ENCODE measurements around the gene SCG3. TPM values are rescaled to one million over a fixed set of nuclear protein-coding genes. Genes with fewer than 3 reads are reported as not detected.

The SCG3 gene
- total and polyA plus RNA-seq, 2 experiments from 2014 or later: not detected

GRCh38 chr15:51668446-51668845 is 12.9 kb upstream of the SCG3 start:
- Histone ChIP-seq H3K36me3 (no peaks in the 10 kb centered on the region), H3K9me3 (ENCODE audit: low read depth) (no peaks in the 10 kb centered on the region), H3K4me1 (ENCODE audit: low read depth) (no peaks in the 10 kb centered on the region), H3K27me3 (peaks cover 4% of the 10 kb centered on the region), H3K4me3 (no peak overlapping the region), H3K27ac (no peak overlapping the region)
- DNase-seq (ENCODE audit: low read depth in 1 of 2, low spot score in 1 of 2): no peak
- TF ChIP-seq, protein P1, sequence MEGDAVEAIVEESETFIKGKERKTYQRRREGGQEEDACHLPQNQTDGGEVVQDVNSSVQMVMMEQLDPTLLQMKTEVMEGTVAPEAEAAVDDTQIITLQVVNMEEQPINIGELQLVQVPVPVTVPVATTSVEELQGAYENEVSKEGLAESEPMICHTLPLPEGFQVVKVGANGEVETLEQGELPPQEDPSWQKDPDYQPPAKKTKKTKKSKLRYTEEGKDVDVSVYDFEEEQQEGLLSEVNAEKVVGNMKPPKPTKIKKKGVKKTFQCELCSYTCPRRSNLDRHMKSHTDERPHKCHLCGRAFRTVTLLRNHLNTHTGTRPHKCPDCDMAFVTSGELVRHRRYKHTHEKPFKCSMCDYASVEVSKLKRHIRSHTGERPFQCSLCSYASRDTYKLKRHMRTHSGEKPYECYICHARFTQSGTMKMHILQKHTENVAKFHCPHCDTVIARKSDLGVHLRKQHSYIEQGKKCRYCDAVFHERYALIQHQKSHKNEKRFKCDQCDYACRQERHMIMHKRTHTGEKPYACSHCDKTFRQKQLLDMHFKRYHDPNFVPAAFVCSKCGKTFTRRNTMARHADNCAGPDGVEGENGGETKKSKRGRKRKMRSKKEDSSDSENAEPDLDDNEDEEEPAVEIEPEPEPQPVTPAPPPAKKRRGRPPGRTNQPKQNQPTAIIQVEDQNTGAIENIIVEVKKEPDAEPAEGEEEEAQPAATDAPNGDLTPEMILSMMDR (IDR thresholded peaks at IDR 0.05; ENCODE audit: low read depth, low read length): no peak

DNA sequence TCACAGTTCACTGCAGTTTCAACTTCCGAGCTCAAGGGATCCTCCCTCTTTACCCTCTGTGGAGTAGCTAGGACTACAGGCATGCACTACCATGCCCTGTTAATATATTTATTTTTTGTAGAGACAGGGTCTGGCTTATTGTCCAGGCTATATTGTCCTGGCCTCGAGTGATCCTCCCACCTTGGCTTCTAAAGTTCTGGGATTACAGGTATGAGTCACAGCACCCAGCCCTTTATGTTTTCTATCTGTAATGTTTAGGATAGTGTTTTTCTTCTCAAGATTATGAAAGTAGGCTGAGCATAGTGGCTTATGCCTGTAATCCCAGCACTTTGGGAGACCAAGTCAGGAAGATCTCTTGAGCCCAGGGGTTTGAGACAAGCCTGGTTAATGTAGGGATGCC is 11.9 kb upstream of the SCG3 start:
- H3K4me1 ChIP-seq (ENCODE audit: low read depth): no peaks in the 10 kb centered on the region
- peaks cover 4% of the 10 kb centered on the region for H3K27me3 ChIP-seq
- TF ChIP-seq, protein P1 (IDR thresholded peaks at IDR 0.05; ENCODE audit: low read depth, low read length): no peak
- no peaks in the 10 kb centered on the region for H3K36me3 ChIP-seq
- DNase-seq (ENCODE audit: low read depth in 1 of 2, low spot score in 1 of 2): no peak
- no peak overlapping the region for H3K27ac ChIP-seq
- no peak overlapping the region for H3K4me3 ChIP-seq
- H3K9me3 ChIP-seq (ENCODE audit: low read depth): no peaks in the 10 kb centered on the region

- DNase-seq (ENCODE audit: low read depth in 1 of 2, low spot score in 1 of 2): no peak
- Histone ChIP-seq H3K36me3 (no peaks in the 10 kb centered on the region), H3K4me3 (no peak overlapping the region), H3K27ac (no peak overlapping the region), H3K4me1 (ENCODE audit: low read depth) (no peaks in the 10 kb centered on the region), H3K9me3 (ENCODE audit: low read depth) (no peaks in the 10 kb centered on the region), H3K27me3 (no peaks in the 10 kb centered on the region)
- TF ChIP-seq, protein P1 (IDR thresholded peaks at IDR 0.05; ENCODE audit: low read depth, low read length): no peak
Observed at GRCh38 chr15:51672155-51672687, 9.1 kb upstream of the SCG3 start.

DNA sequence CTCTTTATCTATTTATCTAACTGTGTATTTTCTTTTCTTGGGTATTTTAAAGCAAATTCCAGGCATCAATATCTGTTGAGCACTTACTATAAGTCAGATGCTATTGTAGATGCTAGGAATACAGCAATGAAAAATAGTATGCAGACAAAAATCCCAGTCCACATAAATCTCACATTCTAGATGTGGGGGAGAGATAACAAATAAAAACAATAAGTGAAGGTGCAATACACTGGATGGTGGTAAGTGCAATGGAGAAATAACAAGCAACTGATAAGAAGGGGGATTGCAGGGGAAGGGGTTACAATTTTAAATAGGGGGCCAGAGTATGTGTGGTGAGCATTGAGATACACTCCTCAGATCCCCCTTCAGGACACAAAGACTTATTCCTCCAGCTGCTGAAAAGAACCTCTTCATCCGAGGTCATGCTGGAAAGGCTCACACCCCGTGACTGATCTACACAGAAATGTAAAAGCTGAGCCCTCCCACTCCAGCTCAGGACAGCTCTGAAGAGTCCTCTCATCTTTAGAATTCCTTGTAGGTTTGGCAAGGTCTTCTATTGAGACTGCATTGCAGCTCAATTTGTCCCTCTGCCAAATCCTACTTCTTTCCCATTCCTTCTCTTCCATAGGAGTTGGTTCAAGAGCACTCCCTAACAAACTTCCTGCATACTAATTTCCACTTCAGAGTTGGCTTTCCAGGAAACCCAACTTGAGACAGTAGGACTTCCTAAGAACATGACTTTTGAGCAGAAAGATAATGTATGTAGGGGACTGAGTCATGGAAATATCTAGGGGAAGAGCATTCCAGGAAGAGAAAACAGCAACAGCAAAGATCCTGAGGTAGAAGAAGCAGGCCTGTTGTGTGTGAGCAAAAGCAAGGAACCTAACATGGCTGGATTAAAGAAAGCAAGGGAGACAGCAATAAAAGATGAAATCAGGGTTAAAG is 8.1 kb upstream of the SCG3 start:
- no peak overlapping the region for H3K27ac ChIP-seq
- DNase-seq (ENCODE audit: low read depth in 1 of 2, low spot score in 1 of 2): peak in 1 of 2 donors; percentile 3
- H3K36me3 ChIP-seq: no peaks in the 10 kb centered on the region
- no peaks in the 10 kb centered on the region for H3K9me3 ChIP-seq (ENCODE audit: low read depth)
- no peaks in the 10 kb centered on the region for H3K27me3 ChIP-seq
- H3K4me3 ChIP-seq: no peak overlapping the region
- no peaks in the 10 kb centered on the region for H3K4me1 ChIP-seq (ENCODE audit: low read depth)
- TF ChIP-seq, protein P1 (IDR thresholded peaks at IDR 0.05; ENCODE audit: low read depth, low read length): no peak

- TF ChIP-seq, protein P1 (IDR thresholded peaks at IDR 0.05; ENCODE audit: low read depth, low read length): no peak
- H3K4me3 ChIP-seq: no peak overlapping the region
Observed at GRCh38 chr15:51675234-51675633, 6.1 kb upstream of the SCG3 start.

More at GRCh38 chr15:51675234-51675633, 6.1 kb upstream of the SCG3 start:
- no peaks in the 10 kb centered on the region for H3K4me1 ChIP-seq (ENCODE audit: low read depth)
- no peak overlapping the region for H3K27ac ChIP-seq
- no peaks in the 10 kb centered on the region for H3K9me3 ChIP-seq (ENCODE audit: low read depth)
- H3K36me3 ChIP-seq: no peaks in the 10 kb centered on the region
- no peaks in the 10 kb centered on the region for H3K27me3 ChIP-seq
- DNase-seq (ENCODE audit: low read depth in 1 of 2, low spot score in 1 of 2): no peak
